LNCAP (cell line): ENCODE data around the gene HTR3E.

Source experiments
- TF ChIP-seq, protein P1 (sequence below): fragments of 450-650 bp; IDR thresholded peaks from 2 replicates; pipeline ENCODE4 v1.5.1; 2017; ENCODE audit warnings: mild to moderate bottlenecking

The HTR3E gene

GRCh38 chr3:184067573-184068055, 29.2 kb upstream of the HTR3E start:
- TF ChIP-seq, protein P1, sequence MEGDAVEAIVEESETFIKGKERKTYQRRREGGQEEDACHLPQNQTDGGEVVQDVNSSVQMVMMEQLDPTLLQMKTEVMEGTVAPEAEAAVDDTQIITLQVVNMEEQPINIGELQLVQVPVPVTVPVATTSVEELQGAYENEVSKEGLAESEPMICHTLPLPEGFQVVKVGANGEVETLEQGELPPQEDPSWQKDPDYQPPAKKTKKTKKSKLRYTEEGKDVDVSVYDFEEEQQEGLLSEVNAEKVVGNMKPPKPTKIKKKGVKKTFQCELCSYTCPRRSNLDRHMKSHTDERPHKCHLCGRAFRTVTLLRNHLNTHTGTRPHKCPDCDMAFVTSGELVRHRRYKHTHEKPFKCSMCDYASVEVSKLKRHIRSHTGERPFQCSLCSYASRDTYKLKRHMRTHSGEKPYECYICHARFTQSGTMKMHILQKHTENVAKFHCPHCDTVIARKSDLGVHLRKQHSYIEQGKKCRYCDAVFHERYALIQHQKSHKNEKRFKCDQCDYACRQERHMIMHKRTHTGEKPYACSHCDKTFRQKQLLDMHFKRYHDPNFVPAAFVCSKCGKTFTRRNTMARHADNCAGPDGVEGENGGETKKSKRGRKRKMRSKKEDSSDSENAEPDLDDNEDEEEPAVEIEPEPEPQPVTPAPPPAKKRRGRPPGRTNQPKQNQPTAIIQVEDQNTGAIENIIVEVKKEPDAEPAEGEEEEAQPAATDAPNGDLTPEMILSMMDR = no peak

DNA sequence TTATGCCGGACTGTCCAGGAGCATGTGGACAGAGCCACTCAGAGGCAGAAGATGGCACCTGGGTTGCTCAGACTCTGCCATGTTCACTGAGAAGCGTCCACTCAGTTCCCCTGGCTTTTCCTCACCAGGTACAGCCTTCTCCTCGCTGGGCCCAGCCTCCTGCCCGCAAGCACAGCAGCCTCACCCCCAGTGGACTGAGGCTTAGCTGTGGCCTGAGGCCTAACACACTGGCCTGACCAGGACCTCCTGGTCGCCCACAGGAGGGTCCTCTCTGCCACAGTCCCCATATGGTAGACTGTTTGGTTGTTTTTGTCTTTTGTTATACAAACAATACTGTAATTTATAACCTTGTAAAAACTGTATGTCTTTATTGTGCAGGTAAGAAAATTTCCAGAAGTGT, 28.5 kb upstream of the HTR3E start:
- TF ChIP-seq, protein P1 = no peak

- TF ChIP-seq, protein P1 = no peak
Observed at GRCh38 chr3:184073621-184074020, 23.2 kb upstream of the HTR3E start.

DNA sequence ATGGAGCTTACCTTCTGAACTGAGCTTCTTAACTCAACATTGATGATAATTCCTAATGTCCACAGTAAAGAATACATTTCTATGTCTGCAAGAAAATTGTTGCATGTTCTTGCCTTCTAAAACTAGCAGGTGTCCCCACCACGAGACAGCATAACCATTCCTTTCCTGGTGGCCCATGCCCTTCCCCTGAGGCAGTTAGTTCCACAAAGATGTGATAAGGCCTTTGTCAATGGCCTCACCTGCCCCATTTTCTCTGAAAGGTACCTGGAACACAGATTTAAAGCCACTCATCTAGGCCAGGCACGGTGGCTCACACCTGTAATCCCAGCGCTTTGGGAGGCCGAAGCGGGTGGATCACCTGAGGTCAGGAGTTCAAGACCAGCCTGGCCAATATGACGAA, 21.0 kb upstream of the HTR3E start:
- TF ChIP-seq, protein P1 = no peak

DNA sequence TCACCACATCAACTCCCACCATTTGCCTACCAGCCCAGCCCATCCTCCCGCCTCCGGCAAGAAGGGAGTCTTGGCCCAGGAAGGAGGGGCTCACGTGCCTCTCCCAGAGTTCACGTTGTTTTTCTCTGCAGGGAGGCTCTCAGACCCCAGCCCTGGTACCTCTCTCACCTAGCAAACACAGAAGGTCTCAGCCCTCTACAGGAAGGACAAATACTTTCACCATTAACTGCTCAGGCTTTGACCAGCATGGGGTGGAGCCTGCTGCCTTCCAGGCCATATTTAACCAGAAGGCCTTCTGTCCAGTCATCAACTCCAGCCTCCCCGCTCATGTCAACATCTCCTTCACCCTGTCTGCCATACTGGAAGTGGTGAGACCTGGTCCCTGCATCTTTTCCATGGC, 19.0 kb upstream of the HTR3E start:
- TF ChIP-seq, protein P1 = no peak

DNA sequence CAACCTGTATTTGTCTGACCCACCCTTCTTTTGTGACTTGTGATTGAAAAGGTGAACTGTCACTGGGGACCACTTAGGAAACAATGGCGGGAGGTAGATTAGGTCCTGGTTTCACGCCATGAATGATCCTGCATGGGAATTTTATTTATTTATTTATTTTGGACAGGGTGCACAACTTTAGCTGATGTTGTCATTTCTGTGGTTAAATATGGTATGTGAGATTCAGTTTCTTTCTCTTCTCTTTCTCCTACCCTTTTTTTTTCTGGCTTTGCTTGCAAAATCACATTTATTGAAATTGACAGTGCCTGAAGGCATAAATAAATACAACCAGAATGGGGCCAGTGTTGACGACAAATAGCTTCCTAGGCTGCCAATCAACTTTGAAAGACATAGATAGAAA, 18.0 kb upstream of the HTR3E start:
- TF ChIP-seq, protein P1 = no peak

GRCh38 chr3:184081116-184081830, 15.6 kb upstream of the HTR3E start:
- TF ChIP-seq, protein P1 = no peak

GRCh38 chr3:184082034-184082433, 14.8 kb upstream of the HTR3E start:
- TF ChIP-seq, protein P1 = no peak
